Choroid plexus epithelial cell (primary cell): ENCODE results near the gene ZNF575.

Experiments
- DNase-seq: peaks from one replicate; pipeline ENCODE4 v3.0.0-alpha.2; 2010; ENCODE audit warnings: low read depth
- H3K4me3 ChIP-seq: 2 replicates; pipeline ENCODE4 v1.5.1; 2011; ENCODE audit warnings: low read depth, mild to moderate bottlenecking, control low read depth, low read length, moderate library complexity
- TF ChIP-seq, protein P1 (sequence below): conservative IDR thresholded peaks from 2 replicates; pipeline ENCODE4 v1.5.1; 2011; ENCODE audit warnings: low read depth, mild to moderate bottlenecking, control low read depth, inconsistent platforms, low read length, moderate library complexity

Gene ZNF575

GRCh38 chr19:43525836-43526771 lies 6.9 kb upstream of the ZNF575 start:
- TF ChIP-seq, protein P1, sequence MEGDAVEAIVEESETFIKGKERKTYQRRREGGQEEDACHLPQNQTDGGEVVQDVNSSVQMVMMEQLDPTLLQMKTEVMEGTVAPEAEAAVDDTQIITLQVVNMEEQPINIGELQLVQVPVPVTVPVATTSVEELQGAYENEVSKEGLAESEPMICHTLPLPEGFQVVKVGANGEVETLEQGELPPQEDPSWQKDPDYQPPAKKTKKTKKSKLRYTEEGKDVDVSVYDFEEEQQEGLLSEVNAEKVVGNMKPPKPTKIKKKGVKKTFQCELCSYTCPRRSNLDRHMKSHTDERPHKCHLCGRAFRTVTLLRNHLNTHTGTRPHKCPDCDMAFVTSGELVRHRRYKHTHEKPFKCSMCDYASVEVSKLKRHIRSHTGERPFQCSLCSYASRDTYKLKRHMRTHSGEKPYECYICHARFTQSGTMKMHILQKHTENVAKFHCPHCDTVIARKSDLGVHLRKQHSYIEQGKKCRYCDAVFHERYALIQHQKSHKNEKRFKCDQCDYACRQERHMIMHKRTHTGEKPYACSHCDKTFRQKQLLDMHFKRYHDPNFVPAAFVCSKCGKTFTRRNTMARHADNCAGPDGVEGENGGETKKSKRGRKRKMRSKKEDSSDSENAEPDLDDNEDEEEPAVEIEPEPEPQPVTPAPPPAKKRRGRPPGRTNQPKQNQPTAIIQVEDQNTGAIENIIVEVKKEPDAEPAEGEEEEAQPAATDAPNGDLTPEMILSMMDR = no peak
- peak overlapping the region; percentile 94 for H3K4me3 ChIP-seq
- DNase-seq = no peak

GRCh38 chr19:43526884-43527859 lies 5.8 kb upstream of the ZNF575 start, which contains the start of gene ETHE1:
Gene ETHE1 (minus strand): TSS chr19:43527201. CDS start chr19:43527177, 24 bp downstream.
- TF ChIP-seq, protein P1 = no peak
- DNase-seq = peak; percentile 32
- peak within 1 kb of the TSS; percentile 94 for H3K4me3 ChIP-seq

DNA sequence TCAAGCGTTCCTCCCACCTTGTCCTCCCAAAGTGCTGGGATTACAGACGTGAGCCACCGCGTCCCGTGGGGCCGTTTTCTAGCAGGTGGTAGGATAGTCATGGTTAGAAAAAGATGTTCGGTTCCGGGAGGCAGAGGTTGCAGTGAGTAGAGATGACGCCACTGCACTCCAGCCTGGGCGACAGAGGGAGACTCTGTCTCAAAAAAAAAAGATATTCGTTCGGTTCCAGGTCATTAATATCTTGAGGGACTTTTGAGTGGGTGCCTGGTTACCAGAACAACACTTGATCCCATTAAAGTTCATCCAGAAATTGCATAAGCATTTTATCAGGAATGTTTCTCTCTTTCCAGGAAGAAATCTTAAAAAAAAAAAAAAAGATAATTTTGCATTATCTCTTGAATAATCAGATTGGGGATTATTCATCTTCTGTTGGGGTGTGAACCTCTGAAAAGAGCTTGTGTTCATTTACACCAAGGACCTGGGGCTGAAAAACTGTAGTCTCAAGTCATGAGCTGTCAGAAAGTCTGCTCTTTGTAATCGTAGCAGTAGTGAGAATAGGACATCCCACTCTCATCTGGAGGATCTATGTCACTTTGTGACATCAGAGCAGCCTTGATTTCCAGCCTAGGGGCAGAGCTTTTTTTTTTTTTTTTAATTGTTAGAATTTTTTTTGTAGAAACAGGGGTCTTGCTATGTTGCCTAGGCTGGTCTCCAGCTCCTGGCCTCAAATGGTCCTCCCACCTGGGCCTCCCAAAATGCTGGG lies 4.9 kb upstream of the ZNF575 start:
- H3K4me3 ChIP-seq = peak overlapping the region; percentile 17
- no peak for DNase-seq
- TF ChIP-seq, protein P1 = no peak

- DNase-seq = no peak
- TF ChIP-seq, protein P1 = no peak
- H3K4me3 ChIP-seq = peak overlapping the region; percentile 58
These were observed 422 bp upstream of the ZNF575 start for GRCh38 chr19:43532571-43532961.

- peak; percentile 100 for DNase-seq
- TF ChIP-seq, protein P1 = no peak
- H3K4me3 ChIP-seq = peak overlapping the region; percentile 58
These were observed 737 bp downstream of the ZNF575 start for GRCh38 chr19:43533546-43534304.

GRCh38 chr19:43534305-43534815 lies 1.4 kb downstream of the ZNF575 start:
- TF ChIP-seq, protein P1 = no peak
- H3K4me3 ChIP-seq = peak overlapping the region; percentile 56
- DNase-seq = no peak
